Measurements from ENCODE around the gene PPP4R1.

PPP4R1 gene

DNA sequence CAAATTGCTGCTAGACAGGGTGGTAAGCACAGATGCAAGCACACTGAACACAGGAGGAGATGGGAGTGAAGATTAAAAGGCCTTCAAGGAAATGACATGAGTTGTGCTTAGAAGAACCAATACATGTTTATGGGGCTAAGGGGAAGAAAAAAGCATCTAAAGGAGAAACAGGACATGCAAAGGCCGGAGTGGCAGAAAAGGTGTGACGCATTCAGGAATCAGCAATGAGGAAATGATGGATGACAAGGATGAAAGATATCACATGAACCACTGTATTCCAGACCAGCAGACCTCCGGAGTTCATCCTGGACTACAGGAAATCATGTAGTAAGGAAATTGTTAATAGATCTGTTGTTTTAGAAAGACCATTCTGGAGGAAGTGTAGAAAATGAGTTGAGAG, 42.8 kb downstream of the PPP4R1 start:
- no peak overlapping the region for H3K4me3 ChIP-seq (ENCODE audit: low read depth, low read length)
- no peaks in the 10 kb centered on the region for H3K27me3 ChIP-seq (replicated peaks)
- TF ChIP-seq, protein P1, sequence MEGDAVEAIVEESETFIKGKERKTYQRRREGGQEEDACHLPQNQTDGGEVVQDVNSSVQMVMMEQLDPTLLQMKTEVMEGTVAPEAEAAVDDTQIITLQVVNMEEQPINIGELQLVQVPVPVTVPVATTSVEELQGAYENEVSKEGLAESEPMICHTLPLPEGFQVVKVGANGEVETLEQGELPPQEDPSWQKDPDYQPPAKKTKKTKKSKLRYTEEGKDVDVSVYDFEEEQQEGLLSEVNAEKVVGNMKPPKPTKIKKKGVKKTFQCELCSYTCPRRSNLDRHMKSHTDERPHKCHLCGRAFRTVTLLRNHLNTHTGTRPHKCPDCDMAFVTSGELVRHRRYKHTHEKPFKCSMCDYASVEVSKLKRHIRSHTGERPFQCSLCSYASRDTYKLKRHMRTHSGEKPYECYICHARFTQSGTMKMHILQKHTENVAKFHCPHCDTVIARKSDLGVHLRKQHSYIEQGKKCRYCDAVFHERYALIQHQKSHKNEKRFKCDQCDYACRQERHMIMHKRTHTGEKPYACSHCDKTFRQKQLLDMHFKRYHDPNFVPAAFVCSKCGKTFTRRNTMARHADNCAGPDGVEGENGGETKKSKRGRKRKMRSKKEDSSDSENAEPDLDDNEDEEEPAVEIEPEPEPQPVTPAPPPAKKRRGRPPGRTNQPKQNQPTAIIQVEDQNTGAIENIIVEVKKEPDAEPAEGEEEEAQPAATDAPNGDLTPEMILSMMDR (IDR thresholded peaks at IDR 0.05; ENCODE audit: low read depth, low read length, missing control alignments) = no peak
- DNase-seq = no peak
- no peak overlapping the region for H3K27ac ChIP-seq
- in situ Hi-C loops (cut with HindIII; ENCODE audit: low pct_ligation_motif_present, low sequenced_read_pairs) = no loop called here
- H3K36me3 ChIP-seq (replicated peaks) = peaks cover 33% of the 10 kb centered on the region

DNA sequence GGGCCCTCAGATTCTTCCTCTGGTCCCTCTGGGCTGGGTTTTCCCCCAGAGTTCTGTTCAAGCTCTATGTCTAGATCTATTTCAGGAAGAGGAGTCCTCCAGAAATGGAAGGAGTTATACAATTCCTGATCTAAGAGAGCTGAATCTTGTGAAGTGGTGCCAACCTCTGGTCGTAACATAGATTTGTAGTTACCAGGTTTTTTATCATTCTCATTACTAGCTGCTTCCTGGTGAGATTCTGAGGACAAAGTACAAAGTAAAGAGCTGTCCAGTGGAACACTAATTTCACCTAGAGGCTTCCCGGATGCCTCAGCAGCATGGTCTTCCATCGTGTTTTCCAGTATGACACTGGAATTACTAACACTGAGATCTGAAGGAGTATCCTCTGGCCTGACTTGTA, 44.1 kb downstream of the PPP4R1 start:
- Histone ChIP-seq H3K36me3 (replicated peaks) (peaks cover 34% of the 10 kb centered on the region), H3K27me3 (replicated peaks) (no peaks in the 10 kb centered on the region), H3K27ac (no peak overlapping the region), H3K4me3 (ENCODE audit: low read depth, low read length) (no peak overlapping the region)
- DNase-seq = no peak
- TF ChIP-seq, protein P1 (IDR thresholded peaks at IDR 0.05; ENCODE audit: low read depth, low read length, missing control alignments) = no peak
- in situ Hi-C loops (cut with HindIII; ENCODE audit: low pct_ligation_motif_present, low sequenced_read_pairs) = no loop called here

DNA sequence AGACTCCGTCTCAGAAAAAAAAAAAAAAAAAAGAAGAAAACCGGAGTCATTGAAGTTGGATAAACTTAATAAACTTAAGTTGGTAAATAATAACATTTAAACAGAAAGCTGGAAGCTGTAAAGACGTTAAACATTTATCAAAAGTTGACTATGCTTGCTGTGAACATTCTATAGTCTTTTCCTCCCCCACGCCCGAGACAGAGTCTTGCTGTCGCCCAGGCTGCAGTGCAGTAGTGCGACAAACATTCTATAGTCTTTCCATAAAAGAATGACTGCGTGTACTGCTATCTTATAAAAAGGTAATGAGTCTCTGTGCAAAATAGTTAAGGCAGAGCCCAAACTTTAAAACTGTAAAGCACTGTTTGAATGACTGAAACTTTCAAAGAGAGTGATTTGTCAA, 45.2 kb downstream of the PPP4R1 start:
- H3K27ac ChIP-seq = no peak overlapping the region
- in situ Hi-C loops (cut with HindIII; ENCODE audit: low pct_ligation_motif_present, low sequenced_read_pairs) = no loop called here
- TF ChIP-seq, protein P1 (IDR thresholded peaks at IDR 0.05; ENCODE audit: low read depth, low read length, missing control alignments) = no peak
- H3K36me3 ChIP-seq (replicated peaks) = peaks cover 38% of the 10 kb centered on the region
- no peak for DNase-seq
- H3K4me3 ChIP-seq (ENCODE audit: low read depth, low read length) = no peak overlapping the region
- no peaks in the 10 kb centered on the region for H3K27me3 ChIP-seq (replicated peaks)

DNA sequence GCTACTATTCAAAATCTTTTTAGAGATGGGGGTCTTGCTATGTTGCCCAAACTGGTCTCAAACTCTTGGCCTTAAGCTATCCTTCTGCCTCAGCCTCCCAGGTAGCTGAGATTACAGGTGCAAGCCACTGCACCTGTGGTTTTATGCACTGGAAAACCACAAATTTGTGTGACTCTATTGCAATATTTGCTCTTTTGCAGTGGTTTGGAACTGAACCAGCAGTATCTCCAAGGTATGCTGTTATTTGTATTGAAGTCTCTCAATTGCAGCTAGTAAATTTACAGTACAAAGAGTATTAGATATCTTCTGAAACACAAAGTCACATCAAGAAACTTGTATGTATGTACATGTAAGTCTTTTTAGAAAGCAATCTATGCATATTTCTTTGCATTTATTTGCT, 46.2 kb downstream of the PPP4R1 start:
- H3K27me3 ChIP-seq (replicated peaks) = no peaks in the 10 kb centered on the region
- no peak overlapping the region for H3K27ac ChIP-seq
- H3K36me3 ChIP-seq (replicated peaks) = peaks cover 38% of the 10 kb centered on the region
- in situ Hi-C loops (cut with HindIII; ENCODE audit: low pct_ligation_motif_present, low sequenced_read_pairs) = no loop called here
- TF ChIP-seq, protein P1 (IDR thresholded peaks at IDR 0.05; ENCODE audit: low read depth, low read length, missing control alignments) = no peak
- no peak overlapping the region for H3K4me3 ChIP-seq (ENCODE audit: low read depth, low read length)
- DNase-seq = no peak

DNA sequence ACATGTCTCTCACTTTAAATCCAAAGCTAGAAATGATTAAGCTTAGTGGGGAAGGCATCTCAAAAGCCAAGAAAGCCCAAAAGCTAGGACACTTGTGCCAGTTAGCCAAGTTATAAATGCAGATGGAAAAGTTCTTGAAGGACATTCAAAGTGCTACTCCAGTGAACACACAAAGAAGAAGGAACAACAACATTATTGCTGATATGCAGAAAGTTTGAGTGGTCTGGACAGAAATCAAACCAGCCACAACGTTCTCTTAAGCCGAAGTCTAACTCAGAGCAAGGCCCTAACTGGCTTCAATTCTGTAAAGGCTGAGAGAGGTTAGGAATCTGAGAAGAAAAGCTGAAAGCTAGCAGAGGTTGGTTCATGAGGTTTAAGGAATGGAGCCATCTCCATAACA, 49.0 kb downstream of the PPP4R1 start:
- in situ Hi-C loops (cut with HindIII; ENCODE audit: low pct_ligation_motif_present, low sequenced_read_pairs) = no loop called here
- no peaks in the 10 kb centered on the region for H3K27me3 ChIP-seq (replicated peaks)
- DNase-seq = no peak
- H3K36me3 ChIP-seq (replicated peaks) = peaks cover 45% of the 10 kb centered on the region
- TF ChIP-seq, protein P1 (IDR thresholded peaks at IDR 0.05; ENCODE audit: low read depth, low read length, missing control alignments) = no peak
- H3K4me3 ChIP-seq (ENCODE audit: low read depth, low read length) = no peak overlapping the region
- no peak overlapping the region for H3K27ac ChIP-seq

DNA sequence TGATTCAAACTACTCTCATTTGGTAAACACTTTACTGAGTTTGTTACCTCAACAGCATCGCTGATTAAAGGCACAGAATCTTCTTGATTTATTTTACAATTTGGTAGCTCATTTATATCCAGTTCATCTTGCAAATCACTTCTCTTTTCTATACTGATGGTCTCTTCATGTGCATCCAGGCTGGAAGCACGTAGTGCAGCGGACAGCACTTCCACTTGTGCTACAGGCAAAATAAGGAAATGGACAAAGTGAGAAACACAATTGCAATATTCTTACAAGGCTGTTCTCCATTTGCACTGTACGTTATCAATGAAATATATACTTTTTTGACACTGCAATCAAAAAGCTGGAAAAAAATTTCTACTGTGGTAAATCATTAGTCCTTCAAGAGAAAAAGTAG, 51.0 kb downstream of the PPP4R1 start:
- Histone ChIP-seq H3K27me3 (replicated peaks) (no peaks in the 10 kb centered on the region), H3K36me3 (replicated peaks) (peaks cover 46% of the 10 kb centered on the region), H3K27ac (no peak overlapping the region), H3K4me3 (ENCODE audit: low read depth, low read length) (no peak overlapping the region)
- in situ Hi-C loops (cut with HindIII; ENCODE audit: low pct_ligation_motif_present, low sequenced_read_pairs) = no loop called here
- TF ChIP-seq, protein P1 (IDR thresholded peaks at IDR 0.05; ENCODE audit: low read depth, low read length, missing control alignments) = no peak
- no peak for DNase-seq

Data from brain microvascular endothelial cell (primary cell).